Measurements from ENCODE around the gene RND2.

The RND2 gene

DNA sequence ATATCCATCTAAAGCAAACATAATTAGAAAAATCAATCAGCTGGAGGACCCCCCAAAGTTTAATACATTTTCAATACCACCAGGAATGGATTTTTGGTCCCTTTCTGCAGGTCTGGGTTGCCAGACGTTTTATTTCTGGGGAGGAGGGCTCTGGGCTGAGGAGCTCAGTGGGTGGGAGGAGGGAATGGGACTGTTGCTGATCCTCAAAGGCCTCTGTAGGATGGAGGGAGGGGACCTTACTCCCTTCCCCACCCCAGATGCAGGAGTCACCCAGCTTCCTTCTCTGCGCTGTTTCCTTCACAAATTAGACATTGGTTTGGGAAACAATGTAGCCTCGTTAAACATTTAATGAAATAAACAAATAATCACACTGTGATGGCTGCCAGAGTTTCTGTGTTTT is 6.6 kb downstream of the RND2 start:
- Histone ChIP-seq H3K9ac (ENCODE audit: low read depth, low read length) (no peak overlapping the region), H3K4me1 (ENCODE audit: insufficient read depth, low read length) (no peaks in the 10 kb centered on the region), H3K27me3 (ENCODE audit: insufficient read depth, low read length, poor library complexity) (no peaks in the 10 kb centered on the region), H3K79me2 (ENCODE audit: insufficient read depth, low read length) (no peaks in the 10 kb centered on the region), H3K9me3 (ENCODE audit: insufficient read depth, low read length, severe bottlenecking) (no peaks in the 10 kb centered on the region), H3K36me3 (ENCODE audit: insufficient read depth, low read length) (no peaks in the 10 kb centered on the region), H4K20me1 (ENCODE audit: insufficient read depth, low read length) (no peaks in the 10 kb centered on the region), H2AFZ (ENCODE audit: low read depth, low read length) (no peak overlapping the region), H3K4me2 (ENCODE audit: insufficient read depth, low read length) (no peak overlapping the region), H3K4me3 (ENCODE audit: low read depth in 1 of 2, low read length in 2 of 2) (no peak overlapping the region), H3K27ac (ENCODE audit: low read length) (no peak overlapping the region)
- ATAC-seq (ENCODE audit: insufficient read depth, low read depth) (no peak), DNase-seq (no peak)
- TF ChIP-seq, protein P1, sequence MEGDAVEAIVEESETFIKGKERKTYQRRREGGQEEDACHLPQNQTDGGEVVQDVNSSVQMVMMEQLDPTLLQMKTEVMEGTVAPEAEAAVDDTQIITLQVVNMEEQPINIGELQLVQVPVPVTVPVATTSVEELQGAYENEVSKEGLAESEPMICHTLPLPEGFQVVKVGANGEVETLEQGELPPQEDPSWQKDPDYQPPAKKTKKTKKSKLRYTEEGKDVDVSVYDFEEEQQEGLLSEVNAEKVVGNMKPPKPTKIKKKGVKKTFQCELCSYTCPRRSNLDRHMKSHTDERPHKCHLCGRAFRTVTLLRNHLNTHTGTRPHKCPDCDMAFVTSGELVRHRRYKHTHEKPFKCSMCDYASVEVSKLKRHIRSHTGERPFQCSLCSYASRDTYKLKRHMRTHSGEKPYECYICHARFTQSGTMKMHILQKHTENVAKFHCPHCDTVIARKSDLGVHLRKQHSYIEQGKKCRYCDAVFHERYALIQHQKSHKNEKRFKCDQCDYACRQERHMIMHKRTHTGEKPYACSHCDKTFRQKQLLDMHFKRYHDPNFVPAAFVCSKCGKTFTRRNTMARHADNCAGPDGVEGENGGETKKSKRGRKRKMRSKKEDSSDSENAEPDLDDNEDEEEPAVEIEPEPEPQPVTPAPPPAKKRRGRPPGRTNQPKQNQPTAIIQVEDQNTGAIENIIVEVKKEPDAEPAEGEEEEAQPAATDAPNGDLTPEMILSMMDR (IDR thresholded peaks at IDR 0.05; ENCODE audit: borderline replicate concordance, extremely low read depth, low read length, poor library complexity, severe bottlenecking): no peak
- no peak for TF ChIP-seq EZH2 (IDR thresholded peaks at IDR 0.05; ENCODE audit: borderline replicate concordance, low read depth, low read length, severe bottlenecking)

- Histone ChIP-seq H3K27ac (ENCODE audit: low read length) (no peak overlapping the region), H3K9me3 (ENCODE audit: insufficient read depth, low read length, severe bottlenecking) (no peaks in the 10 kb centered on the region), H3K27me3 (ENCODE audit: insufficient read depth, low read length, poor library complexity) (no peaks in the 10 kb centered on the region), H3K36me3 (ENCODE audit: insufficient read depth, low read length) (no peaks in the 10 kb centered on the region), H3K79me2 (ENCODE audit: insufficient read depth, low read length) (no peaks in the 10 kb centered on the region), H3K9ac (ENCODE audit: low read depth, low read length) (no peak overlapping the region), H2AFZ (ENCODE audit: low read depth, low read length) (no peak overlapping the region), H3K4me1 (ENCODE audit: insufficient read depth, low read length) (no peaks in the 10 kb centered on the region), H3K4me2 (ENCODE audit: insufficient read depth, low read length) (no peak overlapping the region), H3K4me3 (ENCODE audit: low read depth in 1 of 2, low read length in 2 of 2) (no peak overlapping the region), H4K20me1 (ENCODE audit: insufficient read depth, low read length) (no peaks in the 10 kb centered on the region)
- ATAC-seq (ENCODE audit: insufficient read depth, low read depth): no peak
- TF ChIP-seq EZH2 (IDR thresholded peaks at IDR 0.05; ENCODE audit: borderline replicate concordance, low read depth, low read length, severe bottlenecking): no peak
- TF ChIP-seq, protein P1 (IDR thresholded peaks at IDR 0.05; ENCODE audit: borderline replicate concordance, extremely low read depth, low read length, poor library complexity, severe bottlenecking): no peak
- no peak for DNase-seq
Observed at GRCh38 chr17:43033948-43034881, 9.2 kb downstream of the RND2 start.

GRCh38 chr17:43034894-43035293 is 9.9 kb downstream of the RND2 start:
- H3K27me3 ChIP-seq (ENCODE audit: insufficient read depth, low read length, poor library complexity): no peaks in the 10 kb centered on the region
- DNase-seq (no peak), ATAC-seq (ENCODE audit: insufficient read depth, low read depth) (no peak)
- H2AFZ ChIP-seq (ENCODE audit: low read depth, low read length): no peak overlapping the region
- no peaks in the 10 kb centered on the region for H4K20me1 ChIP-seq (ENCODE audit: insufficient read depth, low read length)
- H3K36me3 ChIP-seq (ENCODE audit: insufficient read depth, low read length): no peaks in the 10 kb centered on the region
- H3K79me2 ChIP-seq (ENCODE audit: insufficient read depth, low read length): no peaks in the 10 kb centered on the region
- H3K27ac ChIP-seq (ENCODE audit: low read length): no peak overlapping the region
- H3K9ac ChIP-seq (ENCODE audit: low read depth, low read length): no peak overlapping the region
- H3K9me3 ChIP-seq (ENCODE audit: insufficient read depth, low read length, severe bottlenecking): no peaks in the 10 kb centered on the region
- no peak for TF ChIP-seq EZH2 (IDR thresholded peaks at IDR 0.05; ENCODE audit: borderline replicate concordance, low read depth, low read length, severe bottlenecking)
- TF ChIP-seq, protein P1 (IDR thresholded peaks at IDR 0.05; ENCODE audit: borderline replicate concordance, extremely low read depth, low read length, poor library complexity, severe bottlenecking): no peak
- no peak overlapping the region for H3K4me2 ChIP-seq (ENCODE audit: insufficient read depth, low read length)
- H3K4me3 ChIP-seq (ENCODE audit: low read depth in 1 of 2, low read length in 2 of 2): no peak overlapping the region
- no peaks in the 10 kb centered on the region for H3K4me1 ChIP-seq (ENCODE audit: insufficient read depth, low read length)

Measured in DND-41 (cell line).